ENCODE results near the gene AKR1B15. TPM values are rescaled to one million over a fixed set of nuclear protein-coding genes. Genes with fewer than 3 reads are reported as not detected.

The AKR1B15 gene
- total RNA-seq: not detected

DNA sequence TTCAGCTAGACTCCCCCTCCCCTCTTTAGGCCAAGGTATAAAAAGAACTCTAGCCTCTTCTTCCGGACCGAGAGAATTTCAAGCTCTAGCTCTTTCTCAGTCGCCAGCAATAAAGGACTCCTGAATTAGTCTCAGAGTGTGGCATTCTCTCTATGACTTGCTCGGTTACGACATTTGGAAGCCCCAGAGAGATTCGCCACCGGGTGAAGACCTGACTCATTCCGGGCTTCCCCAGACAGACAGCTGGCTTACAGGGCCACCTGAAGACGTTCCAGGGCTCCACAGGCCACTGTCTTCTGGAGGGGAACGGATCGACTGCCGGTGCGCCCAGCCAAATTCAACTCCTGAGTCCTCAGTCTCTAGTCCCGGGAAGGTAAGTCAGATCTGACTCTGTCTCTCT lies at the start of gene AKR1B15:
Gene AKR1B15, plus strand, starts transcription at position 234 of the 400 bp plus-strand sequence. CDS start 15,510 bp downstream, outside the sequence.
- intact Hi-C loops (cut with DNase I; ENCODE audit: low total_unique reads): loop anchor here (10.0 kb wide), 1 partner anchor 114 kb away; no protein-coding TSS in a partner anchor
- Histone ChIP-seq H3K4me3 (no peak within 1 kb of the TSS), H3K36me3 (no peaks in the 10 kb centered on the region), H3K9me3 (no peaks in the 10 kb centered on the region), H3K27me3 (no peaks in the 10 kb centered on the region), H3K4me1 (no peaks in the 10 kb centered on the region), H3K27ac (no peak within 1 kb of the TSS)
- no peak for DNase-seq
- TF ChIP-seq POLR2A (IDR thresholded peaks at IDR 0.05): no peak
- TF ChIP-seq, protein P1, sequence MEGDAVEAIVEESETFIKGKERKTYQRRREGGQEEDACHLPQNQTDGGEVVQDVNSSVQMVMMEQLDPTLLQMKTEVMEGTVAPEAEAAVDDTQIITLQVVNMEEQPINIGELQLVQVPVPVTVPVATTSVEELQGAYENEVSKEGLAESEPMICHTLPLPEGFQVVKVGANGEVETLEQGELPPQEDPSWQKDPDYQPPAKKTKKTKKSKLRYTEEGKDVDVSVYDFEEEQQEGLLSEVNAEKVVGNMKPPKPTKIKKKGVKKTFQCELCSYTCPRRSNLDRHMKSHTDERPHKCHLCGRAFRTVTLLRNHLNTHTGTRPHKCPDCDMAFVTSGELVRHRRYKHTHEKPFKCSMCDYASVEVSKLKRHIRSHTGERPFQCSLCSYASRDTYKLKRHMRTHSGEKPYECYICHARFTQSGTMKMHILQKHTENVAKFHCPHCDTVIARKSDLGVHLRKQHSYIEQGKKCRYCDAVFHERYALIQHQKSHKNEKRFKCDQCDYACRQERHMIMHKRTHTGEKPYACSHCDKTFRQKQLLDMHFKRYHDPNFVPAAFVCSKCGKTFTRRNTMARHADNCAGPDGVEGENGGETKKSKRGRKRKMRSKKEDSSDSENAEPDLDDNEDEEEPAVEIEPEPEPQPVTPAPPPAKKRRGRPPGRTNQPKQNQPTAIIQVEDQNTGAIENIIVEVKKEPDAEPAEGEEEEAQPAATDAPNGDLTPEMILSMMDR (IDR thresholded peaks at IDR 0.05): no peak

DNA sequence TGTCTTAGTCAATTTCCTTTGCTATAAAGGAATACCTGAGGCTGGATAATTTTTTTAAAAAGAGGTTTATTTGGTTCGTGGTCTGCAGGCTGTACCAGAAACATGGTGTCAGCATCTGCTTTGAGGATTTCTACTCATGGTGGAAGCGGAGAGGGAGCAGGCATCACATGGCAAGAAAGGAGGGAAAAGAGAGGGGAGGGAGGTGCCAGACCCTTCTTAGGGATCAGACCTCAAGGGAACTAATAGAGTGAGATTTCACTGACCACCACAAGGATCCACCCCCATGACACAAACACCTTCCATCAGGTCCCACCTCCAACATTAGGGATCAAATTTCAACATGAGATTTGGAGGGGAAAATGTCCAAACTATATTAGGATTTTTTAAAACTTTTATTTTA lies 48.5 kb upstream of the AKR1B15 start:
- DNase-seq: no peak
- Histone ChIP-seq H3K9me3 (no peaks in the 10 kb centered on the region), H3K36me3 (no peaks in the 10 kb centered on the region), H3K27me3 (no peaks in the 10 kb centered on the region), H3K4me1 (no peaks in the 10 kb centered on the region), H3K4me3 (no peak overlapping the region), H3K27ac (no peak overlapping the region)
- intact Hi-C loops (cut with DNase I; ENCODE audit: low total_unique reads): no loop called here
- TF ChIP-seq, protein P1 (IDR thresholded peaks at IDR 0.05): no peak
- no peak for TF ChIP-seq POLR2A (IDR thresholded peaks at IDR 0.05)

GRCh38 chr7:134500982-134501381 lies 47.9 kb upstream of the AKR1B15 start:
- intact Hi-C loops (cut with DNase I; ENCODE audit: low total_unique reads): no loop called here
- H3K27me3 ChIP-seq: no peaks in the 10 kb centered on the region
- H3K36me3 ChIP-seq: no peaks in the 10 kb centered on the region
- H3K4me3 ChIP-seq: no peak overlapping the region
- DNase-seq: no peak
- TF ChIP-seq, protein P1 (IDR thresholded peaks at IDR 0.05): no peak
- no peak for TF ChIP-seq POLR2A (IDR thresholded peaks at IDR 0.05)
- no peaks in the 10 kb centered on the region for H3K9me3 ChIP-seq
- H3K4me1 ChIP-seq: no peaks in the 10 kb centered on the region
- H3K27ac ChIP-seq: no peak overlapping the region

DNA sequence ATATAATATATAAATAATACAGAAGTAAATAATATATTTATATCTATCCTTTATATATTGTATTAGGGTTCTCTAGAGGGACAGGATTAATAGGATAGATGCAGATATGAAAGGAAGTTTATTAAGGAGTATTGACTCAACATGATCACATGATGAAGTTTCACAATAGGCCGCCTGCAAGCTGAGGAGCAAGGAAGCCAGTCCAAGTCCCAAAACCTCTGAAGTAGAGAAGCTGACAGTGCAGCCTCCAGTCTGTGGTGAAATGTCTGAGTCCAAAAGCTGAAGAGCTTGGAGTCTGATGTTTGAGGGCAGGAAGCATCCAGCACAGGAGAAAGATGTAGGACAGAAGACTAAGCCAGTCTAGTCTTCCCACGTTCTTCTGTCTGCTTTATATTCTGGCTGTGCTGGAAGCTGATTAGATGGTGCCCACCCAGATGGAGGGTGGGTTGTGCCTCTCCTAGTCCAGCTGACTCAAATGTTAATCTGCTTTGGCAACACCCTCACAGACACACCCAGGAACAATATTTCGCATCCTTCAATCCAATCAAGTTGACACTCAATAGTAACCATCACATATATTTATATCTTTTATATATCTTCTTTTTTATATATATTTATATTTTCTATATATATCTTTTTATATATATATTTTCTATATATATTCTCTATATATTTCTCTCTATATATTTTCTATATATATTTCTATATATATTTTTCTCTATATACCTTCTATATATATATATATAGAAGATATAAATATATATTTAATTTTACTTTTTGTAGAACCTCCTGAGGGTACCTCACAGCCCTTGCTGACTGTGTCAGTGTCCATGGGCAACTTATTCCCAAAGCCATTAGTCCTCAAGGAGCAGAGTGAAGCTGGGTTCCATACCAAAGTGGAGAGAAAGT lies 46.2 kb upstream of the AKR1B15 start:
- H3K27ac ChIP-seq: peak overlapping the region in 1 of 2 donors; percentile 33
- intact Hi-C loops (cut with DNase I; ENCODE audit: low total_unique reads): no loop called here
- no peak for TF ChIP-seq POLR2A (IDR thresholded peaks at IDR 0.05)
- TF ChIP-seq, protein P1 (IDR thresholded peaks at IDR 0.05): no peak

DNA sequence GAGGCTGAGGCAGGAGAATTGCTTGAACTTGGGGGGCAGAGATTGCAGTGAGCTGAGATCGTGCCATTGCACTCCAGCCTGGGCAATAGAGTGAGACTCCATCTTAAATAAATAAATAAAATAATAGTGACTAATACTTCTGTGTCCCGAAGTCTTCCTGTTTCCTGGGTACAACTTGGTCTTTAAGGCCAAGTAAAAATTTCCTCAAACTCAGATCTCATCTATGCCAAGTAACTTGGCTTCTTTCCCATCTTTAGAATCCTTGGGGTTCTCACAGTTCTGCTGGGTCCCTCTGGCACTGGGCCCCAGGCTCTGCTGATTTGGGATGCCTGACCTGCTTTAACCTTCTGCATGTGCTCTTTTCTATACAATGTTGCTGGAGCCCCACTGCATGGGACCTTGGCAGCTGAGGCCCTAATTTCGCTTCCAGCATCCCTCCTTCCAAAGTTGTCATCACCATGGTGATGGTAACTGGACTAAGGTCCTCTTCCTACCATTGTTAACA lies 44.2 kb upstream of the AKR1B15 start:
- H3K4me3 ChIP-seq: no peak overlapping the region
- intact Hi-C loops (cut with DNase I; ENCODE audit: low total_unique reads): no loop called here
- H3K4me1 ChIP-seq: no peaks in the 10 kb centered on the region
- no peaks in the 10 kb centered on the region for H3K36me3 ChIP-seq
- no peaks in the 10 kb centered on the region for H3K27me3 ChIP-seq
- TF ChIP-seq POLR2A (IDR thresholded peaks at IDR 0.05): no peak
- TF ChIP-seq, protein P1 (IDR thresholded peaks at IDR 0.05): no peak
- H3K9me3 ChIP-seq: no peaks in the 10 kb centered on the region
- no peak overlapping the region for H3K27ac ChIP-seq
- DNase-seq: no peak

More for the DNA sequence above, 46.2 kb upstream of the AKR1B15 start:
- peak; percentile 35 to 52 for DNase-seq
- Histone ChIP-seq H3K4me1 (no peaks in the 10 kb centered on the region), H3K4me3 (no peak overlapping the region), H3K9me3 (no peaks in the 10 kb centered on the region), H3K27me3 (no peaks in the 10 kb centered on the region), H3K36me3 (no peaks in the 10 kb centered on the region)

Data from uterus (tissue), 4 donors.